ENCODE measurements around the gene DGKB.

DGKB gene

DNA sequence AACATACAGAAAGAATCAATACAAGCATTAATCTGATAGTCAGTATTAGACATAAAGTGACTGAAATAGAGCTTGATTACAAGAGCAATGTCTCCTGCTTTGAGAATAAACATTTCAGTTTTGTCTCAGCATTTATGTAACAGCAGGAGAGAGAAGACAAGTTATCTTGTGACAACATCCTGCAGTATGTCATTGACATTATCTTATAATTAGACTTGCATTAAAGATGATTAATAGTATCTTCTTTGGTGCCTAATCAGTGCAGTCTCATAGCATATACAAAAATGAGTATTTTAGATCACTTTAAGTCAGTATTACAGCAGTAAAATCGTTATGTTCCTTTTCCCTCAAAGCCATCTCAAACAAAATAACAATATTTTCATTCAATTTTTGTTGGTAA, 477.0 kb downstream of the DGKB start:
- TF ChIP-seq CTCF (IDR thresholded peaks at IDR 0.05; ENCODE audit: low read depth, low read length): no peak

GRCh38 chr7:14424675-14425074, 477.9 kb downstream of the DGKB start:
- H3K4me3 ChIP-seq (ENCODE audit: low read depth, low read length): no peak overlapping the region
- TF ChIP-seq CTCF (IDR thresholded peaks at IDR 0.05; ENCODE audit: low read depth, low read length): no peak

More for the DNA sequence above, 477.0 kb downstream of the DGKB start:
- no peak overlapping the region for H3K4me3 ChIP-seq (ENCODE audit: low read depth, low read length)

- no peak for TF ChIP-seq CTCF (IDR thresholded peaks at IDR 0.05; ENCODE audit: low read depth, low read length)
- H3K4me3 ChIP-seq (ENCODE audit: low read depth, low read length): no peak overlapping the region
Observed at GRCh38 chr7:14420768-14421167, 481.8 kb downstream of the DGKB start.

GRCh38 chr7:14419531-14419930, 483.0 kb downstream of the DGKB start:
- no peak for TF ChIP-seq CTCF (IDR thresholded peaks at IDR 0.05; ENCODE audit: low read depth, low read length)
- H3K4me3 ChIP-seq (ENCODE audit: low read depth, low read length): no peak overlapping the region

DNA sequence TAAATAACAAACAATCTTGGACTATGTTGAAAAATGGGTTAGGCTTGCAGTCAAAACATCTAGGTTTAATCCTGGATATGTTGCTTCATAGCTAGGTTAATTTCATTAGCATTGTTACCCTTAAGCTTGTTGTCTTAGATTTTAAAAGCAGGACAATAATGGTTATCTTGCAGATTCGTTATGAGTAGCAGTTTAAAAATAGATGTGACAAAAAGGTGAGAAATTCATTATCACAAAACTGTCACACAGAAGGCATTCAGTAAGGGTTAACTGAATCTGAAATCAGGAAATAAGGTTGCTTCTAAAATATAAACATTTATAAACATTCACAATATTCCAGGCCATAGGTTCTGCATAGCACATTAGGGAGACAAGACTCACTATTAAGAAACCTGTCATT, 483.9 kb downstream of the DGKB start:
- TF ChIP-seq CTCF (IDR thresholded peaks at IDR 0.05; ENCODE audit: low read depth, low read length): no peak
- H3K4me3 ChIP-seq (ENCODE audit: low read depth, low read length): no peak overlapping the region

DNA sequence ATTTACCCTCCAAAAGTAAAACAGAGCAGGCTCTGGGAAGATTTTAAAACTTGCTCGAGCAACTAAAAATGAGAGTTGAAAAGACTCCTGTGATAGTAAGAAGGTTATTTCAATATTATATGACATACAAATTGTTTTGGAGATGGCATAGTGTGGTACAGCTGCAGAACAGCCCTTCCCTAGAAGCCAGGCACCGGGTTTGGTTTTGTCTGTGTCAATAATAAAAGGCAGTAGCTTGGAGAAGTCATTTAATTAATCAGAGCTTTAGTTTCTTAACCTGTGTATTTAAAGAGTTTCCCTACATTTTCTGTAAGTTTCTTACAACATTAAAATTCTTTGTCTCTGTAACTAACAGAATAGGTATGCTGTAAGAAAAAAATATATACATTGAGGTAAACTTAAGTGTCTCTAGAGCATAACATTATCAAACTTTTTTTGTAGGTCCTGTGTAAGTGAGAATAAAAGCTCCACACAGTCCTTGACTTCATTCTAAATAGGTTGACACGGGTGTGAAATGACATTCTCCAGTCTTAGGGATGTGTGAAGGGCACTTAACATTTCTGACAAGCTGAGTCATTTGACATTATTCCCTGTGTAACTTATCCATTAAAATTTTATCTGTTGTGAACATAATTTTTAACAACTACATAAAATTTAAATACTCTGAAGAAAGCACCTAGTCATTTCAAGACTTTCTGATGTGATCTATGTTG, 488.1 kb downstream of the DGKB start:
- H3K4me3 ChIP-seq (ENCODE audit: low read depth, low read length): no peak overlapping the region
- TF ChIP-seq CTCF (IDR thresholded peaks at IDR 0.05; ENCODE audit: low read depth, low read length): no peak

DNA sequence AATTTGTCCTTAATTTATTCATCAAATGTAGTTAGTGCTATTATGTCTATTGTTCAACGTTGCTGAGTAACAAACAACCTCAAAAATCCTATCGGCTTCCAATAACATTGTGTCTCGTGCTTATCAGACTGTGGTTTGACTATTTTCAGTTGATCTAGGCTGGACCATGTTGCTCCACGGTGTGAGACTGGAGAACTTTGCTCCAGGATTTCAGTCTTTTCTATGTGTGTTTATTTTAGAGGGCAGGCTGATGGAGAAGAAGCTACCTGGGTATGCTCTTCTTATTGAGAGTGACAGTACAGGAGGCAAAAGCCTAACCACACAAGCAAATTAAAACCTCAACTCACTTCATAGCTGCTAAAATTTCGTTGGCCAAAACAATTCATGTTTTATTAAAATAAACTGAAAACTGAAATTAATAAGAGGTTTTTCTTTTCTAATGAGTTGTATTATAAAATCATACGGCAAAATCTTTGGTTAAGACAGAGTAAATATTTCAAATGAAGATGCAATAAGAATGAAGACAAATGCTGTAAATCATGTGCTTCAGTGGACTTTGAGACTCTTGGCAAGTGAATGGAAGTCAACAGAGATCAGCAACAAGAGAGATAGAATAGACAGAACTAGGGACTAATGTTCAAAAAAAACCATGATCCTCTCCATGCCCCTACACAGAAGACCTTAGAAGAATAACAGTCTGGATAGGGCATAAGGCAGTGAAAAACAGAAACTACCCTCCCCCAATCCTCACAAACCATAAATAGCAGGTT, 495.1 kb downstream of the DGKB start:
- TF ChIP-seq CTCF (IDR thresholded peaks at IDR 0.05; ENCODE audit: low read depth, low read length): no peak
- H3K4me3 ChIP-seq (ENCODE audit: low read depth, low read length): no peak overlapping the region

Data from WI38 (cell line).